ENCODE data around the gene POLR3E.

GRCh38 chr16:22274916-22275315, 22.3 kb upstream of the POLR3E start:
- TF ChIP-seq POLR2A (IDR thresholded peaks at IDR 0.05; ENCODE audit: low read depth, low read length) (no peak), SPI1 (IDR thresholded peaks at IDR 0.05; ENCODE audit: low read depth, low read length) (no peak), TAF1 (IDR thresholded peaks at IDR 0.05; ENCODE audit: low read depth, low read length) (no peak), POLR2AphosphoS5 (IDR thresholded peaks at IDR 0.05; ENCODE audit: low read depth, low read length) (no peak), PAX5 (IDR thresholded peaks at IDR 0.05; ENCODE audit: insufficient read depth, low read length, severe bottlenecking) (no peak), POU2F2 (IDR thresholded peaks at IDR 0.05; ENCODE audit: low read depth, low read length) (no peak)
